HFFc6 (cell line): ENCODE data around the gene GALNTL6. TPM values are rescaled to one million over a fixed set of nuclear protein-coding genes. Genes with fewer than 3 reads are reported as not detected.

Source experiments
- DNase-seq: peaks from one replicate; pipeline ENCODE4 v3.0.0-alpha.2; 2018
- H3K27ac Mint-ChIP-seq: 2 replicates; pipeline ENCODE4 v1.8.0; 2020; ENCODE audit warnings: mild to moderate bottlenecking, mixed read lengths
- H3K27me3 Mint-ChIP-seq: 2 replicates; pipeline ENCODE4 v1.8.0; 2021; ENCODE audit warnings: mild to moderate bottlenecking, moderate library complexity, mixed read lengths; ENCODE audit not compliant: insufficient read depth
- H3K36me3 Mint-ChIP-seq: 2 replicates; pipeline ENCODE4 v1.8.0; 2021; ENCODE audit warnings: low read depth, mixed read lengths
- H3K4me1 Mint-ChIP-seq: 2 replicates; pipeline ENCODE4 v1.8.0; 2020; ENCODE audit warnings: low read depth, mixed read lengths
- H3K4me3 Mint-ChIP-seq: 2 replicates; pipeline ENCODE4 v1.8.0; 2020; ENCODE audit warnings: mild to moderate bottlenecking, moderate library complexity, mixed read lengths
- H3K9me3 Mint-ChIP-seq: 2 replicates; pipeline ENCODE4 v1.8.0; 2020; ENCODE audit warnings: mild to moderate bottlenecking, mixed read lengths
- total RNA-seq, 6 experiments: library from RNA; stranded (reverse); fragmentation: NEBNext Ultra II Directional; extraction: Animal tissue kit (Norgen Biotek cat#: 25700); gene quantifications; 2 replicates in 1 of 6; 3 replicates in 5 of 6; pipeline ENCODE4 v1.2.3, GENCODE V29; 2021
- TF ChIP-seq, protein P1 (sequence below): fragments of 200-600 bp; sonication (generic); IDR thresholded peaks from 2 replicates; pipeline ENCODE4 v1.5.0; 2021; ENCODE audit warnings: antibody characterized with exemption, mild to moderate bottlenecking

GALNTL6 gene
- total RNA-seq, 6 experiments from 2014 or later = 0.07 TPM; not detected in 5

DNA sequence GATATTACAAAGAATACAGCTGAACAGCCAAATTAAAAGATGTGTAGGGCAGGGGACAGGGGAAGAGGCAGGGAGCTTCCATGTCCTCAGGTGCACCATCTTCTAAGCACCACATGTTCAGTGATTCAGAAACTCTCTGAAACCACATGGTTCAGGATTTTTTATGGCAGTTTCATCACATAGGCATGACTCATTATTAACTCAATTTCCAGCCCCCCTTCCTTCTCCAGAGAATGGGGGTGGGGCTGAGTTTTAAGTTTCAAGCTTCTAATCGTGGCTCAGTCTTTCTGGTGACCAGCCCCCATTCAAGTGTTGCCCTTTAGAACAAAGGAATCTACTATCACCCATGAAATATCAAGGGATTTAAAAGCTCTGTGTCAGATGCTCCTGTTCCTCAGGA lies 1037.6 kb downstream of the GALNTL6 start:
- peak; percentile 55 for DNase-seq
- peaks cover 6% of the 10 kb centered on the region; the same call in 1 of the 2 replicates for H3K4me1 Mint-ChIP-seq
- peak overlapping the region; percentile 30; the same call in 1 of the 2 replicates for H3K27ac Mint-ChIP-seq
- TF ChIP-seq, protein P1, sequence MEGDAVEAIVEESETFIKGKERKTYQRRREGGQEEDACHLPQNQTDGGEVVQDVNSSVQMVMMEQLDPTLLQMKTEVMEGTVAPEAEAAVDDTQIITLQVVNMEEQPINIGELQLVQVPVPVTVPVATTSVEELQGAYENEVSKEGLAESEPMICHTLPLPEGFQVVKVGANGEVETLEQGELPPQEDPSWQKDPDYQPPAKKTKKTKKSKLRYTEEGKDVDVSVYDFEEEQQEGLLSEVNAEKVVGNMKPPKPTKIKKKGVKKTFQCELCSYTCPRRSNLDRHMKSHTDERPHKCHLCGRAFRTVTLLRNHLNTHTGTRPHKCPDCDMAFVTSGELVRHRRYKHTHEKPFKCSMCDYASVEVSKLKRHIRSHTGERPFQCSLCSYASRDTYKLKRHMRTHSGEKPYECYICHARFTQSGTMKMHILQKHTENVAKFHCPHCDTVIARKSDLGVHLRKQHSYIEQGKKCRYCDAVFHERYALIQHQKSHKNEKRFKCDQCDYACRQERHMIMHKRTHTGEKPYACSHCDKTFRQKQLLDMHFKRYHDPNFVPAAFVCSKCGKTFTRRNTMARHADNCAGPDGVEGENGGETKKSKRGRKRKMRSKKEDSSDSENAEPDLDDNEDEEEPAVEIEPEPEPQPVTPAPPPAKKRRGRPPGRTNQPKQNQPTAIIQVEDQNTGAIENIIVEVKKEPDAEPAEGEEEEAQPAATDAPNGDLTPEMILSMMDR = no peak
- H3K9me3 Mint-ChIP-seq = no peaks in the 10 kb centered on the region
- H3K4me3 Mint-ChIP-seq = no peak overlapping the region
- no peaks in the 10 kb centered on the region for H3K36me3 Mint-ChIP-seq
- H3K27me3 Mint-ChIP-seq = no peaks in the 10 kb centered on the region

DNA sequence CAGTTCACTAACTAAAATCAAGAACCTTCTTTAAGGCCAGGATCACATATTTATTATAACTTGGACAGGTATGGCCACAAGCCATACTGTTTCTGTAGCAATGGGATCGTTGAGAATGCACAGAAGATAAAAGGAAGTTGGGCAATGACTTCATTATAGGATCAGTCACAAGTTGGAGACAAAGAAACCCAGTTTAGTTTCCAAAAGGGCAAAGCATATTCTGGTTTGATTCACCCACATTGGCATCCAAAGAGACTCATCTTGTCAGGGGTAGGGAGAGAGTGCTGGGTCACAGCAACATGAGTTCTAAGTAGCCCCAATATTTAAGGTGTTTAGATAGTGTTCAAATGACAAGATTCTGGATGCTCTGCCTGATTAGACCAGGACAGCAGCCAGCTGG lies 1038.3 kb downstream of the GALNTL6 start:
- Mint-ChIP-seq H3K4me1 (peaks cover 6% of the 10 kb centered on the region; the same call in 1 of the 2 replicates), H3K27ac (no peak overlapping the region; the same call in 1 of the 2 replicates), H3K36me3 (no peaks in the 10 kb centered on the region), H3K27me3 (no peaks in the 10 kb centered on the region), H3K4me3 (no peak overlapping the region), H3K9me3 (no peaks in the 10 kb centered on the region)
- TF ChIP-seq, protein P1 = no peak
- DNase-seq = no peak

DNA sequence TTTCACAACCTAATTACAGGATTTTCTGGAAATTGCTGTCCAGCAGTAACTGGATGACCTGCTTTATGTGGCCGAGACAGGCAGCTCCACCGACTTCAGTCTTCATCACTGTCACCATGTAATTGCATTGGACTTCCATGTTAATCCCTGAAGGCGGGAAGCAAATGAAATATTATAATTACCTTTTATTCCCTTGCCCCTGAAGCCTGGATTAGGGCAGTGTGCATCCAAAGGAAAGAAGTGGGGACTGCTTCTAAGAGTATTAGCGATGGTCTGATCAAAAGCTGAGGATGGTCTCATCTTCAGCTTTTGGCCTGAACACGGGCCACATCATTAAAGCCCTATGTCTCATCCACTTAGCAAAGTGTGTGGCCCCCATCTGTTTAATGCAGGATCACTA lies 1043.8 kb downstream of the GALNTL6 start:
- Mint-ChIP-seq H3K27me3 (no peaks in the 10 kb centered on the region), H3K4me3 (no peak overlapping the region), H3K4me1 (peaks cover 6% of the 10 kb centered on the region; the same call in 1 of the 2 replicates), H3K9me3 (peaks cover 4% of the 10 kb centered on the region), H3K27ac (no peak overlapping the region), H3K36me3 (peaks cover 1% of the 10 kb centered on the region; the same call in 1 of the 2 replicates)
- no peak for DNase-seq
- TF ChIP-seq, protein P1 = no peak

DNA sequence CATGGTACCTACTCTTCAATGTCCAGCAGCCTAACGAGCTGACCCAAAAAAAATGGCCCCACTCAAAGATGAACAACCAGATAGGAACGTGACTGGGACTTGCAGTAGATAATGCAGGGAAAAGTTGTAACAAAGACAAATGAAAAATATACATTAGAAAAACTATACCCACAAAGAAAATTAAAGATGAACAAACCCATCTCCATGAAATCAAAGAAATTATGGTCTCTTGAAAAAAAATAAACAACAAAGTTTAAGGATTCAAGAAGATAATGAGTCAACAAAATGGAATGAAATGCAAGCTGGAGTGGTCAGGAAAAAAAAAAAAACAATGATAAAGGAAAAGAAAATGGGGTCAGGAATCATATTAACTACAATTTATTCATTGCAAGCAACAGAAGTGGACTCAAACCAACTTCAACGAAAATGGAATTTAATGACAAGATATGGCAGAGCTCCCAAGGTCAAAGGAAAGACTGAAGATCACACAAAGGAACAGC lies 1045.6 kb downstream of the GALNTL6 start:
- Mint-ChIP-seq H3K4me3 (no peak overlapping the region), H3K27ac (no peak overlapping the region), H3K9me3 (peaks cover 15% of the 10 kb centered on the region), H3K27me3 (no peaks in the 10 kb centered on the region), H3K4me1 (peaks cover 6% of the 10 kb centered on the region; the same call in 1 of the 2 replicates), H3K36me3 (peaks cover 4% of the 10 kb centered on the region; the same call in 1 of the 2 replicates)
- TF ChIP-seq, protein P1 = no peak
- no peak for DNase-seq

DNA sequence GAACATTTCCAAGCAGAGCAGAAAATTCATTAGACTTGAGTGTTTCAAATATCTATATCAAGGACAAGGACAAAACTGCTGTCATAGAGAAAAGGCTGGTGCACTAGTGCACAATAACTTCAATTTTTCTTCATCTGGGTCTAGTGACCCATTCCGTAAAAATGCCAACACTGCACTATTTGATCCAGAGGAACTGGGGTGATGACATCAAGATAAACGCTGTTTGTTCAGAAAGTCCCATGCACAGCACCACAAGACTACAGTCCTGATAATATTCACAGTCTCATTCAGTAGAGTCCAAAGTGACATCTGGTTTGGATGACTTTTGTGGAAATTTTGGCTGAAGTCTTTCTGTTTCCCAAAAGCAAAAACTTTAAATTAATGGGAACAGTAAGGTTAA lies 1051.9 kb downstream of the GALNTL6 start:
- Mint-ChIP-seq H3K9me3 (peaks cover 27% of the 10 kb centered on the region), H3K4me3 (no peak overlapping the region), H3K36me3 (peaks cover 4% of the 10 kb centered on the region; the same call in 1 of the 2 replicates), H3K27ac (no peak overlapping the region), H3K27me3 (no peaks in the 10 kb centered on the region), H3K4me1 (no peaks in the 10 kb centered on the region)
- no peak for DNase-seq
- TF ChIP-seq, protein P1 = no peak
